ENCODE measurements around the gene H2AZ1. TPM values are rescaled to one million over a fixed set of nuclear protein-coding genes. Genes with fewer than 3 reads are reported as not detected.

Gene H2AZ1
- total RNA-seq, 2 donors from 2014 or later = 580 to 651 TPM

DNA sequence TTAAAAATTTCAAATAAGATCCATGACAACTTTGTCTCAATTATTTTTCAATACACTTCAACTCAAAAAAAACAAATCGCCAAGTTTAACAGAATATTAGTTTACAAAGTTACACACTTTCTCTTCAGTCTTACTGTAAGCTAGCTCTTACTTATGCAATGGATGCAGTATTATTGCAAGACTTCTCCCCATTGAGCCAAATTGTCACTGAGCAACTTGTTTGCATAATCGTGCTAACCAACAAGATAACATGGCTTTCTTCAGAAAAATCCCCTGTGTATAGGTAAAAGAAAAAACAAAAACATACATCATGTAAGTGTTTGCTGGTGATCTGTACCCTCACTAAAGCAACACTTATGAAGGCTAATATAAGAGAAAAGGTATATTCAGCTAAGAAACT lies 22.5 kb downstream of the H2AZ1 start:
- Histone ChIP-seq H3K4me3 (ENCODE audit: low read length) (no peak overlapping the region), H3K4me1 (ENCODE audit: control insufficient read depth, insufficient read depth, low read length) (no peaks in the 10 kb centered on the region), H3K27me3 (ENCODE audit: control insufficient read depth, insufficient read depth, low read length, poor library complexity, severe bottlenecking) (no peaks in the 10 kb centered on the region), H3K9me3 (ENCODE audit: control insufficient read depth, low read length) (no peaks in the 10 kb centered on the region), H3K9ac (ENCODE audit: extremely low read depth, low read length, poor library complexity, severe bottlenecking) (no peak overlapping the region), H3K27ac (ENCODE audit: low read depth, low read length) (no peak overlapping the region), H3K36me3 (ENCODE audit: control insufficient read depth, insufficient read depth, low read length) (peaks cover 56% of the 10 kb centered on the region)
- Mint-ChIP-seq H3K4me1 (no peaks in the 10 kb centered on the region), H3K4me3 (no peak overlapping the region), H3K9me3 (no peaks in the 10 kb centered on the region), H3K27me3 (ENCODE audit: insufficient read depth) (no peaks in the 10 kb centered on the region), H3K36me3 (ENCODE audit: low read depth) (peaks cover 14% of the 10 kb centered on the region), H3K27ac (no peak overlapping the region)
- 98 to 100% methylated on average over 1 to 2 of the region's 2 CpGs for WGBS, 2 experiments (ENCODE audit: insufficient coverage in 1 of 2, insufficient read length in 1 of 2)
- DNase-seq = no peak
- TF ChIP-seq, protein P1, sequence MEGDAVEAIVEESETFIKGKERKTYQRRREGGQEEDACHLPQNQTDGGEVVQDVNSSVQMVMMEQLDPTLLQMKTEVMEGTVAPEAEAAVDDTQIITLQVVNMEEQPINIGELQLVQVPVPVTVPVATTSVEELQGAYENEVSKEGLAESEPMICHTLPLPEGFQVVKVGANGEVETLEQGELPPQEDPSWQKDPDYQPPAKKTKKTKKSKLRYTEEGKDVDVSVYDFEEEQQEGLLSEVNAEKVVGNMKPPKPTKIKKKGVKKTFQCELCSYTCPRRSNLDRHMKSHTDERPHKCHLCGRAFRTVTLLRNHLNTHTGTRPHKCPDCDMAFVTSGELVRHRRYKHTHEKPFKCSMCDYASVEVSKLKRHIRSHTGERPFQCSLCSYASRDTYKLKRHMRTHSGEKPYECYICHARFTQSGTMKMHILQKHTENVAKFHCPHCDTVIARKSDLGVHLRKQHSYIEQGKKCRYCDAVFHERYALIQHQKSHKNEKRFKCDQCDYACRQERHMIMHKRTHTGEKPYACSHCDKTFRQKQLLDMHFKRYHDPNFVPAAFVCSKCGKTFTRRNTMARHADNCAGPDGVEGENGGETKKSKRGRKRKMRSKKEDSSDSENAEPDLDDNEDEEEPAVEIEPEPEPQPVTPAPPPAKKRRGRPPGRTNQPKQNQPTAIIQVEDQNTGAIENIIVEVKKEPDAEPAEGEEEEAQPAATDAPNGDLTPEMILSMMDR (conservative IDR thresholded peaks at IDR 0.05) = no peak

DNA sequence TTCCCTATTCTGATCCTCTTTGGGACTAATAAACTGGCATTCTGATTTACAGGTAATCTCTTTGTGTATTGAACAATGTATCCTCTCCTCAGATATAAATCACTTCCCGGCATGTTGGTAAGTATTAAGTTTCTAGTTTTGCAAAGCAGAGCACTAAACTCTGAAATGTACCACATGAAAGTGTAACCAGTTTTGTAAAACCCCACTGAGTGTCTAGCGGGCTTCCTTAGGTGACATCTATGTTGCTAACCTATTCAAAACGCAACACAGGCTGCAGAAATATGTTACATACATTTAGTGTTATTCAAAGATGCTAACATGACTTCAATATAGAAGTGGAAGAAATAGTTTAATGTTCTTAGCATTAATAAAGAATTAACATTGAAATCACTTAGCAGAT lies 28.9 kb downstream of the H2AZ1 start:
- DNase-seq = no peak
- Histone ChIP-seq H3K4me1 (ENCODE audit: control insufficient read depth, insufficient read depth, low read length) (no peaks in the 10 kb centered on the region), H3K9ac (ENCODE audit: extremely low read depth, low read length, poor library complexity, severe bottlenecking) (no peak overlapping the region), H3K9me3 (ENCODE audit: control insufficient read depth, low read length) (peaks cover 14% of the 10 kb centered on the region), H3K27ac (ENCODE audit: low read depth, low read length) (no peak overlapping the region), H3K27me3 (ENCODE audit: control insufficient read depth, insufficient read depth, low read length, poor library complexity, severe bottlenecking) (no peaks in the 10 kb centered on the region), H3K4me3 (ENCODE audit: low read length) (no peak overlapping the region), H3K36me3 (ENCODE audit: control insufficient read depth, insufficient read depth, low read length) (peaks cover 69% of the 10 kb centered on the region)
- peaks cover 34% of the 10 kb centered on the region for H3K36me3 Mint-ChIP-seq (ENCODE audit: low read depth)
- H3K27me3 Mint-ChIP-seq (ENCODE audit: insufficient read depth) = no peaks in the 10 kb centered on the region
- H3K4me3 Mint-ChIP-seq = no peak overlapping the region
- no peaks in the 10 kb centered on the region for H3K9me3 Mint-ChIP-seq
- WGBS, 2 experiments (ENCODE audit: insufficient coverage in 1 of 2, insufficient read length in 1 of 2) = 86 to 97% methylated on average over 1 to 3 of the region's 3 CpGs
- H3K4me1 Mint-ChIP-seq = no peaks in the 10 kb centered on the region
- TF ChIP-seq, protein P1 (conservative IDR thresholded peaks at IDR 0.05) = no peak
- no peak overlapping the region for H3K27ac Mint-ChIP-seq

DNA sequence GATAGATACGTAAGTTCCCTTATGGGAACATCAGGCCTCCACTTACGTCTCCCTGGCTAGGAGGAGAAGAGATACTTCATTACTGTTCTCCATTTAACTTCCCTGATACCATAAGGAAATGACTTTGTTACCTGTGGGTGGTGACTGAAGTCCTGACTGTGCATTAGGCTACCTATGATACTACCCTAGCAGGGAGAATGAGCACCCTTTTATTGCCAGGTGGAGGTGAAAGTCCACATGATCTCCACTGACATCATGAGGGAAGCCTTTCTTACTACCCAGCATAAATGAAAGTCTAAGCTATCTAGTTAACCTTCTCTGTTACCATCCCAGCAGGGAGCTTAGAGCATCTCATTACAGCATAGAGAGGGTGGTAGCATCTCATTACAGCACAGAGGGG lies 31.4 kb downstream of the H2AZ1 start:
- H3K9me3 ChIP-seq (ENCODE audit: control insufficient read depth, low read length) = peaks cover 14% of the 10 kb centered on the region
- peaks cover 63% of the 10 kb centered on the region for H3K36me3 ChIP-seq (ENCODE audit: control insufficient read depth, insufficient read depth, low read length)
- Mint-ChIP-seq H3K4me1 (no peaks in the 10 kb centered on the region), H3K4me3 (no peak overlapping the region), H3K27me3 (ENCODE audit: insufficient read depth) (no peaks in the 10 kb centered on the region), H3K9me3 (no peaks in the 10 kb centered on the region), H3K27ac (no peak overlapping the region), H3K36me3 (ENCODE audit: low read depth) (peaks cover 51% of the 10 kb centered on the region)
- no peaks in the 10 kb centered on the region for H3K4me1 ChIP-seq (ENCODE audit: control insufficient read depth, insufficient read depth, low read length)
- 95% methylated on average over 2 of the region's 2 CpGs; no CpG with 5 or more reads in 1 of the 2 experiments for WGBS, 2 experiments (ENCODE audit: insufficient coverage in 1 of 2, insufficient read length in 1 of 2)
- no peak overlapping the region for H3K9ac ChIP-seq (ENCODE audit: extremely low read depth, low read length, poor library complexity, severe bottlenecking)
- TF ChIP-seq, protein P1 (conservative IDR thresholded peaks at IDR 0.05) = no peak
- no peak overlapping the region for H3K27ac ChIP-seq (ENCODE audit: low read depth, low read length)
- no peak overlapping the region for H3K4me3 ChIP-seq (ENCODE audit: low read length)
- no peak for DNase-seq
- H3K27me3 ChIP-seq (ENCODE audit: control insufficient read depth, insufficient read depth, low read length, poor library complexity, severe bottlenecking) = no peaks in the 10 kb centered on the region

Data from endodermal cell (in vitro differentiated cells).